ENCODE data around the gene MDFIC. TPM values are rescaled to one million over a fixed set of nuclear protein-coding genes. Genes with fewer than 3 reads are reported as not detected.
A peak's percentile ranks its signal among the peaks of the same experiment; 100 is the strongest.

The MDFIC gene
- total RNA-seq, 6 donors from 2014 or later, result 13.8 to 63.9 (median 31.8) TPM

DNA sequence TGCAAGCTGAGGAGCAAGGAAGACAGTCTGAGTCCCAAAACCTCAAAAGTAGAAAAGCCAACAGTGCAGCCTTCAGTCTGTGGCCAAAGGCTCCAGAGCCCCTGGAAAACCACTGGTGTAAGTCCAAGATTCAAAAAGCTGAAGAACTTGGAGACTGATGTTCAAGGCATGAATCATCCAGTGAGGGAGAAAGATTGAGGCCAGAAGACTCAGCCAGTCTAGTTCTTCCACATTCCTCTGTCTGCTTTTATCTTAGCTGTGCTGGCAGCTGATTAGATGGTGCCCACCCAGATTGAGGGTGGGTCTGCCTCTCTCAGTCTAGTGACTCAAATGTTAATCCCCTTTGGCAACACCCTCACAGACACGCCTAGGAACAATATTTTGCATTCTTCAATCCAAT lies 20.1 kb upstream of the MDFIC start:
- peak in 1 of 2 donors; percentile 40 for ATAC-seq (ENCODE audit: low FRiP score in 2 of 2)
- 90 to 93% methylated on average over 1 of the region's 1 CpG for WGBS, 2 donors
- H3K4me3 ChIP-seq, result no peak overlapping the region
- TF ChIP-seq, protein P1, sequence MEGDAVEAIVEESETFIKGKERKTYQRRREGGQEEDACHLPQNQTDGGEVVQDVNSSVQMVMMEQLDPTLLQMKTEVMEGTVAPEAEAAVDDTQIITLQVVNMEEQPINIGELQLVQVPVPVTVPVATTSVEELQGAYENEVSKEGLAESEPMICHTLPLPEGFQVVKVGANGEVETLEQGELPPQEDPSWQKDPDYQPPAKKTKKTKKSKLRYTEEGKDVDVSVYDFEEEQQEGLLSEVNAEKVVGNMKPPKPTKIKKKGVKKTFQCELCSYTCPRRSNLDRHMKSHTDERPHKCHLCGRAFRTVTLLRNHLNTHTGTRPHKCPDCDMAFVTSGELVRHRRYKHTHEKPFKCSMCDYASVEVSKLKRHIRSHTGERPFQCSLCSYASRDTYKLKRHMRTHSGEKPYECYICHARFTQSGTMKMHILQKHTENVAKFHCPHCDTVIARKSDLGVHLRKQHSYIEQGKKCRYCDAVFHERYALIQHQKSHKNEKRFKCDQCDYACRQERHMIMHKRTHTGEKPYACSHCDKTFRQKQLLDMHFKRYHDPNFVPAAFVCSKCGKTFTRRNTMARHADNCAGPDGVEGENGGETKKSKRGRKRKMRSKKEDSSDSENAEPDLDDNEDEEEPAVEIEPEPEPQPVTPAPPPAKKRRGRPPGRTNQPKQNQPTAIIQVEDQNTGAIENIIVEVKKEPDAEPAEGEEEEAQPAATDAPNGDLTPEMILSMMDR (IDR thresholded peaks at IDR 0.05), result no peak
- TF ChIP-seq POLR2A (IDR thresholded peaks at IDR 0.05) (no peak), POLR2AphosphoS5 (IDR thresholded peaks at IDR 0.05) (no peak), EP300 (IDR thresholded peaks at IDR 0.05) (no peak)
- no peaks in the 10 kb centered on the region for H3K27me3 ChIP-seq
- no peaks in the 10 kb centered on the region for H3K9me3 ChIP-seq
- H3K36me3 ChIP-seq, result no peaks in the 10 kb centered on the region
- DNase-seq, result no peak
- no peak overlapping the region for H3K27ac ChIP-seq
- no peaks in the 10 kb centered on the region for H3K4me1 ChIP-seq

- no peak for ATAC-seq (ENCODE audit: low FRiP score in 2 of 2)
- WGBS, 2 donors, result 93 to 97% methylated on average over 2 of the region's 2 CpGs
- TF ChIP-seq POLR2AphosphoS5 (IDR thresholded peaks at IDR 0.05) (no peak), EP300 (IDR thresholded peaks at IDR 0.05) (no peak), POLR2A (IDR thresholded peaks at IDR 0.05) (no peak)
- TF ChIP-seq, protein P1 (IDR thresholded peaks at IDR 0.05), result no peak
These were observed 18.8 kb upstream of the MDFIC start for GRCh38 chr7:114903131-114903530.

DNA sequence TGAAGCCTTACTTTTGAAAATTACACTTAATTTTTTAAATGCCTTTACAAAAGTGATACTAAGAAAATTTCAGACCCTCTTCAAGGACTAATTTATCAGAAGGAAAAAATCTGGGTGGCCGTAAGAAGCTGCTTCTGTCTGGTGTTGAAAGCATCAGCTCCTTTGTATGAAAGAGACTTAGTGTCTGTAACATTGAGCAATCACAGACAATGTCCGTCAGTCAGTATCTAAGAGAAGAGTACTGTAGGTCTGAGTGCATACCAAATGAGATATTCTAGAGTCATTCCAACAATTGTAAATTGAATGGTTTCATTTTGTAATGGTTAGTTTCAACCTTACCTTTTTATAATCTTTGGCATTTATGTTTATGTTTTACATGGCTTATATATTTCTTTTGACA lies 11.1 kb upstream of the MDFIC start:
- H3K27me3 ChIP-seq, result no peaks in the 10 kb centered on the region
- H3K4me3 ChIP-seq, result no peak overlapping the region
- no peaks in the 10 kb centered on the region for H3K9me3 ChIP-seq
- TF ChIP-seq, protein P1 (IDR thresholded peaks at IDR 0.05), result no peak
- no peak for TF ChIP-seq POLR2AphosphoS5 (IDR thresholded peaks at IDR 0.05)
- no peak for TF ChIP-seq EP300 (IDR thresholded peaks at IDR 0.05)
- no peak for TF ChIP-seq POLR2A (IDR thresholded peaks at IDR 0.05)
- no peaks in the 10 kb centered on the region for H3K36me3 ChIP-seq
- H3K4me1 ChIP-seq, result no peaks in the 10 kb centered on the region
- DNase-seq (no peak), ATAC-seq (ENCODE audit: low FRiP score in 2 of 2) (no peak)
- H3K27ac ChIP-seq, result no peak overlapping the region
- WGBS, 2 donors, result 69 to 79% methylated on average over 2 of the region's 2 CpGs

More at GRCh38 chr7:114903131-114903530, 18.8 kb upstream of the MDFIC start:
- H3K4me1 ChIP-seq, result no peaks in the 10 kb centered on the region
- no peak overlapping the region for H3K4me3 ChIP-seq
- no peaks in the 10 kb centered on the region for H3K9me3 ChIP-seq
- H3K27me3 ChIP-seq, result no peaks in the 10 kb centered on the region
- no peak overlapping the region for H3K27ac ChIP-seq
- DNase-seq, result no peak
- no peaks in the 10 kb centered on the region for H3K36me3 ChIP-seq

- no peak overlapping the region for H3K4me3 ChIP-seq
- H3K27me3 ChIP-seq, result no peaks in the 10 kb centered on the region
- DNase-seq (no peak), ATAC-seq (ENCODE audit: low FRiP score in 2 of 2) (no peak)
- no peaks in the 10 kb centered on the region for H3K4me1 ChIP-seq
- no peaks in the 10 kb centered on the region for H3K9me3 ChIP-seq
- no peak overlapping the region for H3K27ac ChIP-seq
- 92% methylated on average over 4 of the region's 4 CpGs for WGBS, 2 donors
- no peak for TF ChIP-seq POLR2A (IDR thresholded peaks at IDR 0.05)
- TF ChIP-seq EP300 (IDR thresholded peaks at IDR 0.05), result no peak
- TF ChIP-seq, protein P1 (IDR thresholded peaks at IDR 0.05), result no peak
- no peak for TF ChIP-seq POLR2AphosphoS5 (IDR thresholded peaks at IDR 0.05)
- H3K36me3 ChIP-seq, result no peaks in the 10 kb centered on the region
These were observed 10.5 kb upstream of the MDFIC start for GRCh38 chr7:114911411-114911810.

DNA sequence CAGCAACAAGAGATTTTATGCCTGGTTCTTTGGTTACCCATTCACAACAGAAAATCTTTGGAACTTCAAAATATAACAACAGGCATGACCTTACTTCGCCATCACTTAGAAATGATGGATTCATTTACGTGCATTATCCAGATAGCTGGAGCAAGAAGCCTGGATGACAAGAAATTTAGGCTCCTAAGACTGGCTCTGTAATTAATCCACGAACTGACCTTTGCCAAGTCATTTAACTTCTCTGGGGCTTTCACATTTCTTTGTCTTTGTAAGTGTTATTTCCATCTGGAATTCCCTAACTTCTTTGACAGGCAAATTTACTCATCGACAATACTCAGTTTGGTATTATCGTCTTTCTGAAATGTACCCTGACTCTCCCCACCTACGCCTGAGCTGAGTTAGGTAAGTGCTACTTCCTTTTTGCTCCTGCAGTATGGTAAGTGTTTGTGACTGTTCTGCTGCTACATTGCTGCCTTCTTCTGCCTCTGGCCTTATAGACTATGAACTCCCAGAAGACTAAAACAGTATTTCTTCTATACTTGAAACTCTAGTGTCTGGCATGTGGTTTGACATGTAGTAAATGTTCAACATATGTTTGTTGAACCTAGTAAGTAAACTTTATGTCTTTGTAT lies 5.5 kb upstream of the MDFIC start:
- Histone ChIP-seq H3K27me3 (no peaks in the 10 kb centered on the region), H3K36me3 (no peaks in the 10 kb centered on the region), H3K27ac (peak overlapping the region in 1 of 4 donors; percentile 8), H3K4me3 (no peak overlapping the region), H3K4me1 (no peaks in the 10 kb centered on the region), H3K9me3 (no peaks in the 10 kb centered on the region)
- DNase-seq (no peak), ATAC-seq (ENCODE audit: low FRiP score in 2 of 2) (no peak)
- 83 to 85% methylated on average over 6 of the region's 6 CpGs for WGBS, 2 donors
- TF ChIP-seq POLR2AphosphoS5 (IDR thresholded peaks at IDR 0.05), result no peak
- TF ChIP-seq, protein P1 (IDR thresholded peaks at IDR 0.05), result no peak
- TF ChIP-seq POLR2A (IDR thresholded peaks at IDR 0.05), result no peak
- no peak for TF ChIP-seq EP300 (IDR thresholded peaks at IDR 0.05)

All from upper lobe of left lung (tissue), 6 donors.